Right lobe of liver (tissue), 6 donors: ENCODE results near the gene RPA1. TPM values are rescaled to one million over a fixed set of nuclear protein-coding genes. Genes with fewer than 3 reads are reported as not detected.

Source experiments
- ATAC-seq, 4 donors: fragments of 200-7000 bp; cut with Tn5 transposase; one replicate each; pipeline ENCODE4 v1.9.1; 2020; ENCODE audit warnings: mild to moderate bottlenecking in 4 of 4, moderate library complexity in 4 of 4
- DNase-seq, 3 donors: peaks; one replicate each; pipeline ENCODE4 v3.0.0-alpha.2; 2020
- H3K27ac ChIP-seq, 3 donors: fragments of 200-600 bp; one replicate each; pipeline ENCODE4 v1.8.0; 2022
- H3K27me3 ChIP-seq, 2 donors: fragments of 200-600 bp; one replicate each; pipeline ENCODE4 v1.8.0; 2022
- H3K36me3 ChIP-seq, 4 donors: fragments of 200-600 bp; sonication (generic) in 1 of 4; one replicate each; pipeline versions ENCODE4 v1.5.1 to v1.8.0; 2017 to 2022; ENCODE audit warnings: control low read depth in 1 of 4
- H3K4me1 ChIP-seq, 4 donors: fragments of 200-600 bp; sonication (generic) in 1 of 4; one replicate each; pipeline versions ENCODE4 v1.5.1 to v1.8.0; 2017 to 2022; ENCODE audit warnings: control low read depth in 1 of 4
- H3K4me3 ChIP-seq, 3 donors: fragments of 200-600 bp; one replicate each; pipeline ENCODE4 v1.8.0; 2022
- H3K9me3 ChIP-seq, 4 donors: fragments of 200-600 bp; sonication (generic) in 1 of 4; one replicate each; pipeline versions ENCODE4 v1.5.1 to v1.8.0; 2017 to 2022; ENCODE audit warnings: control low read depth in 1 of 4
- CTCF ChIP-seq, 4 donors: fragments of 200-600 bp in 3 of 4; fragments of 450-650 bp in 1 of 4; IDR thresholded peaks; one replicate each; pipeline versions ENCODE4 v1.5.1 to v1.8.0; 2016 to 2022; ENCODE audit warnings: antibody characterized with exemption in 4 of 4, mild to moderate bottlenecking in 2 of 4
- POLR2A ChIP-seq: fragments of 450-650 bp; IDR thresholded peaks from one replicate; pipeline ENCODE4 v1.6.1; 2017; ENCODE audit warnings: antibody characterized with exemption, mild to moderate bottlenecking
- WGBS: methylation state at CpG from one replicate; pipeline ENCODE4 v1.1.6; 2018; ENCODE audit warnings: low coverage, low lambda C conversion rate; ENCODE audit not compliant: insufficient coverage; ENCODE audit errors: missing lambda C conversion rate; 5-methylcytosine and 5-hydroxymethylcytosine counted together
- intact Hi-C, 2 donors: fragments of 100-400 bp; cut with DNase I; formaldehyde crosslinking; loops; one replicate each; pipeline versions ENCODE4 v1.11.2 to v1.14.1; 2022
- total RNA-seq, 6 experiments: library from RNA; depleted of rRNA in 2 of 6; stranded (reverse); fragments of >200 nt in 2 of 6; fragmentation: NEBNext Ultra II Directional in 3 of 6; extraction: Animal tissue kit (Norgen Biotek cat#: 25700) in 3 of 6; gene quantifications; one replicate each; pipeline versions ENCODE4 v1.1.0 to v1.2.4, GENCODE V29; 2016 to 2023
- donor health status: DM: no; HTN: yes; CAD: no.
- donor health status: DM: no; HTN: no; CAD: no.
- donor health status: DM: no; HTN: no; CAD: no.
- donor health status: DM: no; HTN: yes; CAD: no.
- donor health status: DM: no; HTN: yes; CAD: no.

The RPA1 gene
- total RNA-seq, 6 experiments from 2014 or later = 10.9 to 35.5 (median 29.2) TPM

- intact Hi-C loops = no loop called here
Measured at GRCh38 chr17:1931844-1932579, 102.2 kb downstream of the RPA1 start.

GRCh38 chr17:1933875-1934715 lies 104.3 kb downstream of the RPA1 start:
- H3K27me3 ChIP-seq = no peaks in the 10 kb centered on the region
- peaks cover 0 to 10% (median 3%) of the 10 kb centered on the region in 4 donors for H3K4me1 ChIP-seq
- 88% methylated on average over 4 of the region's 27 CpGs for WGBS
- no peak for TF ChIP-seq POLR2A
- no peak for TF ChIP-seq CTCF (IDR thresholded peaks at IDR 0.05)
- H3K9me3 ChIP-seq = no peaks in the 10 kb centered on the region
- H3K36me3 ChIP-seq = no peaks in the 10 kb centered on the region
- no peak overlapping the region for H3K27ac ChIP-seq
- no peak overlapping the region for H3K4me3 ChIP-seq
- DNase-seq (no peak), ATAC-seq (no peak)
- intact Hi-C loops = no loop called here

More at GRCh38 chr17:1931844-1932579, 102.2 kb downstream of the RPA1 start:
- peak; percentile 72 to 90 (median 76) for ATAC-seq
- peak in 2 of 3 donors; percentile 67 to 71 for DNase-seq
- no peak for TF ChIP-seq POLR2A
- TF ChIP-seq CTCF (IDR thresholded peaks at IDR 0.05) = no peak
- Histone ChIP-seq H3K9me3 (no peaks in the 10 kb centered on the region), H3K4me1 (peaks cover 0 to 10% (median 3%) of the 10 kb centered on the region in 4 donors), H3K27ac (no peak overlapping the region), H3K36me3 (no peaks in the 10 kb centered on the region), H3K27me3 (no peaks in the 10 kb centered on the region), H3K4me3 (no peak overlapping the region)
- 53% methylated on average over 11 of the region's 27 CpGs for WGBS

GRCh38 chr17:1934901-1935300 lies 105.1 kb downstream of the RPA1 start:
- H3K36me3 ChIP-seq = no peaks in the 10 kb centered on the region
- intact Hi-C loops = no loop called here
- H3K27ac ChIP-seq = no peak overlapping the region
- H3K27me3 ChIP-seq = no peaks in the 10 kb centered on the region
- peaks cover 0 to 10% (median 3%) of the 10 kb centered on the region in 4 donors for H3K4me1 ChIP-seq
- WGBS = 100% methylated on average over 2 of the region's 17 CpGs
- no peak overlapping the region for H3K4me3 ChIP-seq
- no peaks in the 10 kb centered on the region for H3K9me3 ChIP-seq
- no peak for ATAC-seq
- TF ChIP-seq POLR2A (no peak), CTCF (IDR thresholded peaks at IDR 0.05) (no peak)
- no peak for DNase-seq

GRCh38 chr17:1936766-1937165 lies 107.0 kb downstream of the RPA1 start:
- Histone ChIP-seq H3K36me3 (no peaks in the 10 kb centered on the region), H3K27ac (no peak overlapping the region), H3K9me3 (no peaks in the 10 kb centered on the region), H3K4me3 (no peak overlapping the region), H3K27me3 (no peaks in the 10 kb centered on the region), H3K4me1 (peaks cover 0 to 10% (median 3%) of the 10 kb centered on the region in 4 donors)
- intact Hi-C loops = no loop called here
- DNase-seq (no peak), ATAC-seq (no peak)
- TF ChIP-seq CTCF (IDR thresholded peaks at IDR 0.05) (no peak), POLR2A (no peak)
- WGBS = no CpG with 5 or more reads among the region's 28 CpGs
